ENCODE measurements around the gene ARL14.
A peak's percentile ranks its signal among the peaks of the same experiment; 100 is the strongest.
"Not testable (repeated sequence)": the region's sequence is repeated elsewhere in the genome, so short reads cannot be mapped to it uniquely, and the experiment has no call there.

The ARL14 gene

DNA sequence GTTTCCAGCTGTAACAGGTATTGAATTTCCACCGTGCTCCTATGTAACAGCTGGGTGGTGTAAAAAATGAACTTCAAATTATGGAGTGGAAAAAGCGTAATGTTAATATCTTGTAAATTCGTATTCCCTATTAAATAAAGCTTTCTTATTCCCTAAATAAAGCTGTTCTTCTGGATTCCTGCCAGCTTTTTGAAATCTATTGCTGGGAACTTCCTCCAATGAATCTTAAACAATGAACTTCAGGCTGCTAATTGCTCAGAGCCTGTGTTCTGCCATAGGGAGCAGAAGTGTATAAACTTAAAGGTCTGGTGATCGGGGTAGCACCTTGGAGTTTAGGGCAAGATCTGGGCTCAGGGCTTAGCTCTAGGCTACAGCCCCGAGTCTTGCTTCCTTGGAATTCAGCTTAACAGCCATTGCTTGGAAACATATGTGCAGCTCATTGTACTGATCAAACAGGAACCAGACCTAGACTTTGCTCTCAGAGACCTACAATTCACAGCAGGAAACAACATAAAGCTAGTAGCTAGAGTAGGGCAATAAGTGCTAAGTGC, 1.4 kb downstream of the ARL14 start:
- no peak for FAIRE-seq

DNA sequence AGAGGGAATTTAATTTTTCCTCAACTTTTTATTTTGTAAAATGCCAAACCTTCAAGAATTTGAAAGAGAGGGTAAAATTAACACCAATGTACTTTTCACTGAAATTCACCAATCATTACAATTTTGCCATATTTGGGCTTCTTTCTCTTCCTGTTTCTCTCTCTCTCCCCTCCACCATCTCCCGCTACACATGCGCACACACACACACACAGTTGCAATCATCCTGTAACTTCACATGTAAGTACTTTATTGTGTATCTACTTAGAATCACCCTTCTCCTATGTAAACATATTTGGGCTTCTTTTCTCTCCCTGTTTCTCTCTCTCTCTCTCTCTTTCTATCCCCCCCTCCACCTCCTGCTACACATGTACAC, 7.4 kb downstream of the ARL14 start:
- FAIRE-seq, result no peak

DNA sequence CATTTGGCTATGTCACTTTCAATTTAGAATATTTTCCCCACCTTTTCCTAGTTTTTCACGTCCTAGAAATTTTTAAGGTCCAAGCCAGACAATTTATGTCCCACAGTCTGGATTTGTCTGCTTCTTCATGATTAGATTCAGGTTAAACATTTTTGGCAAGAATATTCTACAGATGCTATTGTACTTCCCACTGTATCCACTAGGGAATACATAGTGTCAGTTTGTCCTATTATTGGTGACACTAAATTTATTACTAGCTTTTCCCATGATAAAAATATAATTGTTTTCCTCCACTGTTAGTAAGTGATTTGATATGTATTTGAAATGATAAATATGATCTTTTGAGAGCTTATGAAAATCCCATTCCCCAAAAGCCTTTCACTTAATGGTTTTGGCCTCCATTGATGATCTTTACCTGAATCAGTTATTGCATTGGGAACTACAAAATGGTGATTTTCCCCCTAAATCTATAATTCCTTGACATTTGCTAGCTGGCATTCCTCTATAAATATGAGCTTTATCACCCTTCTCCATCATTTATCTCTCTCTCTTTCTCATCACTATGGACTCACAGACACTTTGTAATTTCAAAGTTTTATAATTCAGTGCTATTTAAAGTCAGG, 8.3 kb downstream of the ARL14 start:
- no peak for FAIRE-seq

DNA sequence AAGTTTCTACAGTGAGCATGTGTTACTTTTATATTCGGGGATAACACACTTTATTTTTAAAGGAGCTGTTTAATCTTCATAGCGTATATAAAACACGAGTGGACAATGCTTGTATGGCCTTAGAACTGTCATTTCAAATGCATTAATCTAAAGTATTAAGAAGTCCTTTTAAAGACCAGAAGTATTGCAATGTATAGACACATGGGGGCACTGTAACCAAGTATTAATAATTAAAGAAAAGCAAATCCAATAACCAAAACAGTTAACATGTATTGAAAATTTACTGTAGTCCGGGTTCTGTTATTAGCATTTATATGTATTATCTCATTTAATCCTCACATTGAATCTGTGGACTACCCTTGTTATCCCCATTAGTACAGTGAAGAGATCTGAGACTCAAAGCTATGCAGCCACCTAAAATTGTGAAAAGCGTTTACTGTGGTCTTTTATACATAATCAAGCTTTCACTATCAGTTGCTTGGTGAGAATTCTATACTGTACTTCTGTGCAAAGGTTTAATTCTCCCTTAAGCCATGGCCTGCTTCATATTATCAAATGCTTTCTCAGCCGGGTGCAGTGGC, 10.1 kb downstream of the ARL14 start:
- FAIRE-seq, result peak; percentile 41

DNA sequence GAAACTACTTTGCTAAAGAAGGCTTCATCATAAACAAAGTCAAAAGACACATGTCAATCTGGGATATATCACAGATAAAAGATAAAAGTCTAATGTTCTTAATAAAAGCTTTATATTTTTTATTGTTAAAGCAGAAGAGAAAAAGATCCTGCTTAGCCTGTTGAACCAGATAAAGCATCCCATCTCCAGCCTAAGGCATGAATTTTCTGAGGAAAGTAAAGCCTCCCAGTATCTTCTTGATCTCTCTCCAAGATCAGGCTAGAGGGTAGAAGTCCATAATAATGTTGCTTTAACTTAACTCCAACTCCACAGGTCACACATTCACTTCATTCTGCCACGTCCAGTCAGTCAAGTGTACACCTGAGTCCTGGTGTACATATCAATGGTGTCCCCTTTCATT, 14.2 kb downstream of the ARL14 start:
- FAIRE-seq, result no peak

DNA sequence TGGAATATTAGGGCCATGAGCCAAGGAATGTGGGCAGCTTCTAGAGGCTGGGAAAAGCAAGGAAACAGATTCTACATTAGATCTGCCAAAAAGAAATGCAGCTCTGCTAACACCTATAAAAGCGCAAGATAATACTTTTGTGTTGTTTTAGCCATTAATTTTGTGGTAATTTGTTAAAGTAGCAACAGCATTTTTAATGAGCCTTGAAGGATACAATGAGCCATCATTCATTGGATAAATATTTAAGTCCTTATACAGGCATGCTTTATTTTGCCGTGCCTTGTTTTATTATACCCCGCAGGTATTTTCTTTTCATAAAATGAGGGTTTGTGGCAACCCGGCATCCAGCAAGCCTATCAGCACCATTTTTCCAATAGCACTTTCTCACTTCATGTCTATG, 15.0 kb downstream of the ARL14 start:
- FAIRE-seq, result no peak

DNA sequence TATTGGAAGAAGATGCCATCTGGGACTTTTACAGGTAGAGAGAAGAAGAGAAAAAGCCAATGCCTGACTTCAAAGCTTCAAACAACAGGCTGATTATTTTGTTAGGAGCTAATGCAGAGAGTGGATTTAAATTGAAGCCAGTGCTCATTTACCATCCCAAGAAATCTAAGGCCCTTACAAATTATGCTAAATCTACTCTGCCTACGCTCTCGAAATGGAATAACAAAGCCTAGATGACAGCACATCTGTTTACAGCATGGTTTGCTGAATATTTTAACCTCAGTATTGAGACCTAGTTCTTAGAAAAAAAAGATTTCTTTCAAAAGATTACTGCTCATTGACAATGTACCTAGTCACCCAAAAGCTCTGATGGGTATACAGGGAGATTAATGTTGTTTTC, 16.2 kb downstream of the ARL14 start:
- FAIRE-seq, result no peak

DNA sequence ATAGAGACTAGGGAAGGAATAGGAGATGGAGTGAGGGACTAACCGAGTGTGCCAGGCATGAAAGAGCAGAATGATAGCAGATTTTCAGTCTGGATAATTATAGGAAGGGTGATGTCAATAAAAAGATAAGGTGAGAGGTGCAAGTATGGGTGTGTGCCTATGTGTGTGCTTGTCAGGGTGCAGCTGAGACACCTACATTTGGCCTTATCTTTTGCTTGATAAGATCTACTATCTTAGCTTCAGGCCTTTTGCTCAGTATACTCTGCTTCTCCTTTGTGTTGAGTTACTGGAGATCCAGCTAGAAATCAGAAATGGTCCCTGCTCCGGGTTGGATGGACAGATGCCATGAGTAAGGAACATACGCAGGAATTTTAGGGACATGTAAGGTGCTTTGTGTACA, 17.4 kb downstream of the ARL14 start:
- FAIRE-seq, result no peak

DNA sequence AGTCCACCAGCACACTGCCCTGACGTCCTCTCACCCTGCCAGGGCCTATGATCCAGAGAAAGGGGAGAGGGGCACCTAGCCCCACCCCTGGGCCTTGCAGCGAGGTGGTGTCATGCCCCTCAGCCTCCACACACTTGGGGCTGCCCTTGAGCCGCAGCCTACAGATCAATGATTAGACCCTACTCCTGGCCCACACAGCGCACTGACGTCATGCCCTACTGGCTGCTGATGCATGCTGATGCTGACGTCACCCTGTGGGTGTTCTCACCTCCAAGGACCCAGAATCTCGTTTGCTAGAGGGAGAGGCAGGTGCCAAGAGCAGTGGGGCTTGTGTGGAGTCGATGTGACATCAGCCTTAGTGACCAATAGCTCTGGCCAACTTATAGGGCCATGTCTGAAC, 18.0 kb downstream of the ARL14 start:
- FAIRE-seq, result no peak

DNA sequence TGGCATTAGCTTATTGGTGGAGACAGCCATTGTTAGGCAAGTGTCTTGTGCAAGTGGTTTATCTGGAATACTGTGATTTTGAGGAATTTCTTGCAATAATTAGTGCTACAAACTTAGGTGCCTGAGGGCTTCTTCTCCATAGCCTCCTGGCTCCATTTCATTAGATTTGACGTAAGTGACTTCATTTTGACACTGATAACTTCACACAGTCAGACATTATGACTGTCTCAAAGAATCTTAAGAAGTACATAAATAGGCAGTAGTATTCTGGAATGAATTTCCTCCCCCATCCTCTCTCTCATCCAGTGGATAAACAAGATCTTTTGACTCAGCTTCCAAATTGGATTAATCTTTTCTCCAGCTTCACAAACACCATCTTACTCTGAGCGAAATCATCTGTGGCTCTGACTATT, 19.0 kb downstream of the ARL14 start:
- no peak for FAIRE-seq

DNA sequence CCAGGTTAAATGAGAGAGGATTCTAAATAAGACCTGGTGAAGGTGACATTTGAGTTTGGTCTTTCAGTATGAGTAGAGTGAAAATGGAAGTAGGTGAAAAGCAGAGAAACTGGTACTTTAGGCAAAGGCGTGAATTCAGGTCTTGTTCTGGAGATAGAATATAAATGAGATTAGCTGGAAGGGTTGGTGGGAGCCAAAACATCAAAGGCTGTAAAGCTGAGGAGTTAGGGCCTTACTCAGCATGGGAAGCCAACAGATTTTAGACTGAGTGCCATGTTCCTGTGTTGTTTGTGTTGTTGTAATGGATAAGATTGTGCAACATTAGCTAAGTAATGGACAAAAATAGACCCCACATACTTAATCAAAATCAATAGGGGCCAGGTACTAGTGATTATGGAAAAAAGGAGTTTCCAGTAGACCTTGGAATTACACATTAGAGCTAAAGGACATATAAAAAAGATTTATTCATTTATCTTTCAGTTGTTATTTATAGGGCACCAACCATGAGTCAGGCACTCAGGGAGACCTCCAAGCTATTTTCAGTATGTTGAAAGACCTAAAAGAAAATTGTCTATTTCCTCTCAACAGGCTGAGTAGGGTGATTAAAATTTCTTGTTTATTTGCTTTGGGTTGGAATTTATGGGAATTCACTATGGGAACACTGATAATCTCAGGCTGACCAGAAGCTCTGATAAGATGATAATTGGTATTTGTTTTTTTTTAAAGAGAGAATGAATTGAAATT, 20.8 kb downstream of the ARL14 start:
- no peak for FAIRE-seq

DNA sequence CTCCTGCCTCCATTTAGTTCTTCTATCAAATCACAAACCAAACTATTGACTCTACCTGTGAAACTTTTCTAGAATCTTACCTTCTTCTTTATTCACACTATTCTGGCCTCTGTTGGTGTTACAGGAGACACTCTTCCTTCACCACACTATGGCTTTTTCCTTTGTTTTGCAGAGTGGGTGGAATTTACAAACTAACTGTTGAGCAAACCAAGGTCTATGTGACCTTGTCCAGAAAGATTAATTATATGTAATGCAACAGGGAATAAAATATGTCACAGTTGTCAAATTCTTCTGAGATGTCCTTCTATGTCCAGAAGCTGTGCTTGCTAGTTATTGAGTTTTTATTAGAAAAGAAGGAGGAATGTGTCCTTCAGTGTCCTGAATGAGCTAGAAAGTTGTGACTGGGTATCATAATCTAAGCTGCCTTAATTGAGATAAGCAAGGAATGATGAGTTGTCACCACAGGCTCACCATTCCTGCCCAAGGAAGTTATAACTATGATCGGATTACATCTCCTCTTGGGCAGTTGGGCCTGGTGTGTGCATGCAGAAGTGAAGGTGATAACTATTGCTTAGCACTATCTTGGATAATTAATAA, 21.7 kb downstream of the ARL14 start:
- no peak for FAIRE-seq

DNA sequence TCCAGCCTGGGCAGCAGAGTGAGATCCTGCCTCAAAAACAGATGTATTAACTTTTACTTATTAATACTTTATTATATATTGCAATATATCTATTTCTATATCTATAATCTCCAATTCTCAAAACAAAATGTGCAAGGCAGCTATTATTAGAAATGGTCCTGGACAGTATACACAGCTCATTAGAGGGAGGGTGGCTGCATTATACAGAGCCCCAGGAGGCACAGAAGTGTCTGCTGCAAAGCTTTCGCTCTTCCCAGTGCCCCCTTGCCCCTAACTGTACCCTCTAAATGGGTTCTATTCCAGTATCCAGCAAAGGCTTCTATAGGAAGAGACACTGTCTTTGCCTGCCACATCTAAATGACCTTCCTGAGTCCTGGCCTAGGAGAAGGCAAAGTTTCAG, 24.5 kb downstream of the ARL14 start:
- FAIRE-seq, result no peak

DNA sequence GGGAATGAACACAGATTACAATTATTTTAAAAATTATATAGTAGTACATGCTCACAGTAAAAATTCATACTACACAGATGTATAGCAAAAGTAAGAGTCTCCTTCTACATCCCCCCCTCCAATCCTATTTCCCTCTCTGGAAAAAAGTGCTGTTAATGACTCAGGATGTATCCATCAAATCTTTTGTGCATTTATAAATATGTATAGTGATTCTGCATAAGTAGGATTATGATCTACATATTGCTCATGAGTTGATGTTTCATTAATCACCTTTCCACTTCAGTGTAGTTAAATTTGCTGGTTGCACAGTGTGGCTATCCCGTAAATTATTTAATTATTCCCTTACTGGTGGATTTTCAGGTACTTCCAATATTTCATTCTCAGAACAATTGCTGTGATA, 25.3 kb downstream of the ARL14 start:
- no peak for FAIRE-seq

DNA sequence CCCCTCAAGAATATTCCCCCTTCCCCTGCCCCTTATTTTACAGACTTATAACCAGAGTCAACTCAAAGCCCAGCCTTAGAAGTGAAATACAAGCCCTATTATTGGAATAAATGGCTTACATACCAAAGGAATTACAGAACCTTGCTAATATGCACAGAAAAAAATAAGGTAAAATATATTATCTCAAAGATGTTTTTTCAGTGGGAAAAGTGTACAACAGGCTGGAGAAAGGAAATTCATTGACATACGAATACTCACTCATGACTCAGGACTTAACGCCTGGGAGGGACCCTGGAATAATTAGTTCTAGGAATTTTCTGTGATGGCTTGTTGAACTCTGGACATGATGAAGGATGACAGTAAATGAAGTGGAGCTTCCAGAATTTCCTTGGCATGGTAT, 27.0 kb downstream of the ARL14 start:
- no peak for FAIRE-seq

DNA sequence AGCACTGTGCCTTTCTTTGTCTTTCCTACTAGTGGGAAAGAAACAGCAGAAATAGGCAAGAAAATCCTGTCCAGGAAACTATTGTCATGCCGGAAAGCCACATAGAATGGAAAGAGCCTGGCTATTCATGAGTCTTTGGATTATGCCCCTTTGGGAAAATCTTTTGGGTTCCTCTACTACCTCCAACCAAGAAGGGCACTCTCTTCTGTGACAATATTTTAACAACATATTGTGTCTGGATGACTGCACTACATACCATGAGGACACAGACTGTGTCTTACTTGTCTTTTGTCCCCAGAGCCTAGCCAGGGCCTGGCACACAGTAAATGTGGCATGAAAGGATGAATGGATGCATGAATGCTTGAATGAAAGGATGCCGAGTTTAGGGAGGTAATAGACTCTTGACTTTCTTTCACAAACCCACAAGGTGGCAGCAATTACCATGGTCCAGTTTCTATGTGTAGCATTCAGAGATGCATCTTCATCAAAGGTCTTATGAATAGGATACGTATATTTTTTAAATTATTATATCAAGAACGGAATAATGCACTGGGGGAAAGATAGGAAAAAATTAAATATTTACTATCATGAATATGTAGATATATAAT, 30.3 kb downstream of the ARL14 start:
- FAIRE-seq, result peak; percentile 90

DNA sequence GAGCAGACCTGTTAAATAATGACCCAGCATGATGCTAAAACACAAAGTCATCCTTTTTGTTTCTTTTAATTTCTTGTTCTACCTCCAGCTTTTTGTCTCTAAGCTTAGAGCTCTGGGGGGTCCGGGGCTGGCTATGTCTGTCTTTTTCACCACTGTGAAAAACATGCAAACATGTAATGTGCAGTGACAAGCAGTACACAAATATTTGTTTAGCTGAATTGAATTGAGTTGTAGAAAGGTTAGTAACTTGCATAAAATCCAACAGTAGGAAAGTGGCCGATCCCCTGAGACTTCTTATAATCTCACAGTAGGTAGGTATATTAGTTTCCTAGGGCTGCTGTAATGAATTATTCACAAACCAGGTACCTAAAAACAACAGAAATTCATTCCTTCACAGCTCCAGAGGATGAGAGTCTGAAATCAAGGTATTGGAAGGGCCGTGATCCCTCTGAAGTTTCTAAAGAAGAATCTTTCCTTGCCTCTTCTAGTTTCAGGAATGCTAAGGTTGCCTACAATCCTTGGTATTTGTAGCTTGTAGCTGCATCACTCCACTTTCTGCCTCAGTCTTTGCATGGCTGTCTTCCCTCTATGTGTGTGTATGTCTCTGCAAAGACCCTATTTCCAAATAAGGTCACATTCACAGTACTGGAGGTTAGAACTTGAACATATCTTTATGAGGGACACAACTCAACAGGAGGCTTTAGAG, 32.7 kb downstream of the ARL14 start:
- FAIRE-seq, result no peak

DNA sequence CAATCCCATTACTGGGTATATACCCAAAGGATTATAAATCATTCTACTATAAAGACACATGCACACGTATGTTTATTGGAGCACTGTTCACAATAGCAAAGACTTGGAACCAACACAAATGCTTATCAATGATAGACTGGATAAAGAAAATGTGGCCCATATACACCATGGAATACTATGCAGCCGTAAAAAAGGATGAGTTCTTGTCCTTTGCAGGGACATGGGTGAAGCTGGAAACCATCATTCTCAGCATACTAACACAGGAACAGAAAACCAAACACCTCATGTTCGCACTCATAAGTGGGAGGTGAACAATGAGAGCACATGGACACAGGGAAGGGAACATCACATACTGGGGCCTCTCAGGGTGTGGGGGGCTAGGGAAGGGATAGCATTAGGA, 36.2 kb downstream of the ARL14 start:
- not testable (repeated sequence) for FAIRE-seq

DNA sequence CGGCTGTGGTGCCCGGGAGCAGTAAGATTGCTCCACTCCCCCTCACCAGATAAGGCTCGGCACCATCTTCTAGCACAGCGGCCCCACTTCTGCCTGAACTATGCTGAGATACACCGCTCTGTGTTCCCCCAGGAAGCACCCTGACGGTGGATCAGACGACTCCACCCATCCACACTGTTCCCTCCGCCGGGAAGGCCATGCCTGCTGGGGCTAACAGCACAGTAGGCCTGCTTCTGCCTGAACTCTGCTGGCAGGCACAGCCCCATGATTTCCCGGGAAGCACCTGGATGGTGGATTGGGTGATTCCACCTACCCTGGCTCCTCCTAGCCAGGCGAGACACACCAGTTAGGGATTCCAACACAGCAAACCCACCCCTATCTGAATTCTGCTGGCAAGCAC, 42.8 kb downstream of the ARL14 start:
- FAIRE-seq, result no peak

DNA sequence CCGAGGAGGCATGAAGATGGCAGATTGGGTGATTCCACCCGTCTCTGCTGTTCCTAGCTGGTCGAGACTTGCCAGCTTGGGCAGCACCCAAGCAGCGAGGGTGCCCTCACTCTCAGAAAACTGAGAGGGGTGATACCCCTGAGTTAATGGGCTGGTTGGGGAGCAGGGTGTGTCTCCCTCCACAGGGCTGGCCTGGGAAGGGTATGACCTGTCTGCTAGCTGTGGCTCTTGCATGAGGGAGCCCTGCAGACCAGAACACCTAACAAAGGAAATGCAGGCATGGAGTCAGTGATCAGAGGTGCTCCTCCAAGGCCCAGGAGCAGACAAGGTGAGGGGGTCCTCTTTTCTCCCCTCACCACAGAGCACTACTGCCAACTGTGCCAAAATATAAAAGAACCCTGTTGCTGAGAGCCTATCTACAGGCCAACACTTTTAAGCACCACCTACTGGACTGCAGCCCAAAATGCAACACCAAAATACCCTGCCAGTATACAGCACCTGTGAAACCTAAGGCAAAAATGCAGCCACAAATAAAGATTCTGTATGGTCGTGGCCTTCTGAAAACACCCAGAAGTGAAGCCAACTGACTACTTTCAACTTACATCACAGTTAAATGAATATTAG, 43.3 kb downstream of the ARL14 start:
- no peak for FAIRE-seq

DNA sequence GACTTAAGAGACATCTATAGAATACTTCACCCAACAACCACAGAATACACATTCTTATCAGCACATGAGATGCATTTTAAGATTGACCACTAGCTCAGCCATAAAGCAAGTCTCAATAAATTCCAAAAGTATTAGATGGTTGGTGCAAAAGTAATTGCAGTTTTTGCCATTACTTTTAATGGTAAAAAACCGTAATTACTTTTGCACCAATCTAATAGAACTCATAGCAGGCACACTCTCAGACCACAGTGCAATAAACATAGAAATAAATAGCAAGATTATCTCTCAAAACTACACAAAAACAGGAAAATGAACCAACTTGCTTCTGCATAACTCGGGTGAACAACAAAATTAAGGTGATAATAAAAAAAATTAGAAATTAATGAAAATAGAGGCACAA, 45.4 kb downstream of the ARL14 start:
- FAIRE-seq, result no peak

DNA sequence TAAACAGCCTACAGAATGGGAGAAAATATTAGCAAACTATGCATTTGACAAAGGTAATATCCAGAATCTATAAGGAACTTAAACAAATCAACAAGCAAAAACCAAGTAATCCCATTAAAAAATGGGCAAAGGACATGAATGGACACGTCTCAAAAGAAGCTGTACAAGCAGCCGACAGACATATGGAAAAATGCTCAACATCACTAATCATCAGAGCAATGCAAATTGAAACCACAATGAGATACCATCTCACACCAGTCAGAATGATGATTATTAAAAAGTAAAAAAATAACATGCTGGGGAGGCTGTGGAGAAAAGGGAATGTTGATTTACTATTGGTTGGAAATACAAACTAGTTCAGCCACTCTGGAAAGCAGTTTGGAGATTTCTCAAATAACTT, 48.4 kb downstream of the ARL14 start:
- FAIRE-seq, result no peak
